ENCODE results near the gene FAM9A. TPM values are rescaled to one million over a fixed set of nuclear protein-coding genes. Genes with fewer than 3 reads are reported as not detected.

Gene FAM9A
- total and polyA plus RNA-seq, 2 of the 8 experiments (the other 6 are each of a cell fraction or from before 2014, with no cell fraction given) = not detected

Other genes starting within 250 kb of the FAM9A start
- 57.8 and 59.0 TPM in 2 replicates for gene ANOS1, start 69.2 kb downstream of the FAM9A start, total RNA-seq (2021; fragmentation: NEBNext Ultra II Directional; extraction: Animal tissue kit (Norgen Biotek cat#: 25700))
- gene ANOS1, start 69.2 kb downstream of the FAM9A start, polyA plus RNA-seq (2011; rRNA removed) = 20.6 and 34.4 TPM in 2 replicates
- gene FAM9B, start 232.7 kb upstream of the FAM9A start, total RNA-seq (2021; fragmentation: NEBNext Ultra II Directional; extraction: Animal tissue kit (Norgen Biotek cat#: 25700)) = not detected in 2 replicates
- not detected in 2 replicates for gene FAM9B, start 232.7 kb upstream of the FAM9A start, polyA plus RNA-seq (2011; rRNA removed)

Measured in H1 (cell line).